IMR-90 (cell line): ENCODE results near the gene RNF213. TPM values are rescaled to one million over a fixed set of nuclear protein-coding genes. Genes with fewer than 3 reads are reported as not detected.

Experiments used
- ATAC-seq: fragments of 200-7000 bp; cut with Tn5 transposase; 2 replicates; pipeline ENCODE4 v1.9.1; 2020; ENCODE audit warnings: low read depth, mild to moderate bottlenecking, moderate library complexity
- BruUV-seq: library from RNA; stranded (reverse); fragments of 400-500 nt; replicated peaks from 2 replicates; lab custom pipeline; 2021; lab: Mats Ljungman, UMichigan
- CTCF ChIA-PET: fragments of 300-600 bp; formaldehyde crosslinking; extraction: SDS; loops from one replicate; lab custom pipeline; 2021; ENCODE audit warnings: antibody characterized with exemption; lab: Yijun Ruan, JAX
- POLR2A ChIA-PET: fragments of 300-600 bp; sonication (Branson Sonifier 250); formaldehyde crosslinking; loops from one replicate; lab custom pipeline; 2022; ENCODE audit warnings: antibody characterized with exemption; ENCODE audit not compliant: unreplicated experiment; lab: Charles Lee
- DNase-seq: peaks from one replicate; pipeline ENCODE4 v3.0.0; 2013
- H2AFZ ChIP-seq: replicated peaks from 2 replicates; pipeline ENCODE3; 2013; ENCODE audit warnings: low read length, mild to moderate bottlenecking; ENCODE audit not compliant: poor library complexity
- H2AK5ac ChIP-seq: 2 replicates; pipeline ENCODE4 v1.6.1; 2013; ENCODE audit warnings: low read depth, low read length, inconsistent platforms
- H2AK9ac ChIP-seq: replicated peaks from 2 replicates; pipeline ENCODE3; 2013; ENCODE audit warnings: mild to moderate bottlenecking, low read depth, low read length, moderate library complexity; ENCODE audit not compliant: poor library complexity
- H2BK120ac ChIP-seq: 2 replicates; pipeline ENCODE4 v1.6.1; 2013; ENCODE audit warnings: low read depth, low read length, inconsistent platforms
- H2BK15ac ChIP-seq: 3 replicates; pipeline ENCODE4 v1.6.1; 2013; ENCODE audit warnings: low read depth, low read length, inconsistent platforms
- H2BK20ac ChIP-seq: 2 replicates; pipeline ENCODE4 v1.6.1; 2013; ENCODE audit warnings: low read depth, mild to moderate bottlenecking, inconsistent platforms, low read length, moderate library complexity
- H2BK5ac ChIP-seq: 2 replicates; pipeline ENCODE4 v1.6.1; 2013; ENCODE audit warnings: mild to moderate bottlenecking, low read depth, low read length, inconsistent platforms; ENCODE audit not compliant: poor library complexity, severe bottlenecking
- H3K14ac ChIP-seq: replicated peaks from 2 replicates; pipeline ENCODE4 v1.6.1; 2013; ENCODE audit warnings: low read depth, low read length, inconsistent platforms
- H3K18ac ChIP-seq: 2 replicates; pipeline ENCODE4 v1.6.1; 2013; ENCODE audit warnings: low read depth, low read length, control low read depth
- H3K23ac ChIP-seq: 2 replicates; pipeline ENCODE4 v1.6.1; 2013; ENCODE audit warnings: low read depth, low read length, inconsistent platforms
- H3K27ac ChIP-seq: 2 replicates; pipeline ENCODE4 v1.5.1; 2013; ENCODE audit warnings: mild to moderate bottlenecking, control low read depth, low read length; ENCODE audit not compliant: insufficient read depth
- H3K27me3 ChIP-seq: 2 replicates; pipeline ENCODE4 v1.6.1; 2013; ENCODE audit warnings: low read length; ENCODE audit not compliant: control insufficient read depth, insufficient read depth
- H3K36me3 ChIP-seq: 2 replicates; pipeline ENCODE4 v1.6.1; 2013; ENCODE audit warnings: low read length, mixed read lengths; ENCODE audit not compliant: control insufficient read depth, insufficient read depth
- H3K4ac ChIP-seq: 2 replicates; pipeline ENCODE4 v1.6.1; 2013; ENCODE audit warnings: low read depth, low read length, inconsistent platforms
- H3K4me1 ChIP-seq: 2 replicates; pipeline ENCODE4 v1.6.1; 2013; ENCODE audit warnings: low read length, mixed read lengths; ENCODE audit not compliant: control insufficient read depth, insufficient read depth
- H3K4me2 ChIP-seq: 2 replicates; pipeline ENCODE4 v1.6.1; 2013; ENCODE audit warnings: low read depth, mild to moderate bottlenecking, control low read depth, low read length, moderate library complexity
- H3K4me3 ChIP-seq: 2 replicates; pipeline ENCODE4 v1.5.1; 2013; ENCODE audit warnings: low read depth, mild to moderate bottlenecking, control low read depth, low read length, moderate library complexity; ENCODE audit not compliant: insufficient read depth
- H3K56ac ChIP-seq: 2 replicates; pipeline ENCODE4 v1.6.1; 2013; ENCODE audit warnings: low read length, inconsistent platforms; ENCODE audit not compliant: insufficient read depth; ENCODE audit errors: extremely low read depth
- H3K79me1 ChIP-seq, 2 experiments: 2 replicates each; pipeline ENCODE4 v1.6.1; 2013; ENCODE audit warnings: low read length in 2 of 2, inconsistent platforms in 1 of 2, low read depth in 1 of 2
- H3K9ac ChIP-seq: 2 replicates; pipeline ENCODE4 v1.6.1; 2013; ENCODE audit warnings: low read depth, low read length, control low read depth
- H3K9me1 ChIP-seq: 2 replicates; pipeline ENCODE4 v1.6.1; 2013; ENCODE audit warnings: low read length, inconsistent platforms; ENCODE audit not compliant: insufficient read depth
- H3K9me3 ChIP-seq: 2 replicates; pipeline ENCODE4 v1.6.1; 2013; ENCODE audit warnings: low read length; ENCODE audit not compliant: control insufficient read depth, insufficient read depth
- H4K20me1 ChIP-seq: 2 replicates; pipeline ENCODE4 v1.6.1; 2013; ENCODE audit warnings: low read length, inconsistent platforms; ENCODE audit not compliant: insufficient read depth
- H4K5ac ChIP-seq: 2 replicates; pipeline ENCODE4 v1.6.1; 2013; ENCODE audit warnings: mild to moderate bottlenecking, low read depth, low read length, control low read depth
- H4K8ac ChIP-seq, 2 experiments: 2 replicates each; pipeline ENCODE4 v1.6.1; 2013; ENCODE audit warnings: low read depth in 2 of 2, low read length in 2 of 2, control low read depth in 1 of 2, inconsistent platforms in 1 of 2
- H4K91ac ChIP-seq: 2 replicates; pipeline ENCODE4 v1.6.1; 2013; ENCODE audit warnings: low read depth, low read length, inconsistent platforms; ENCODE audit not compliant: insufficient read depth
- CEBPB ChIP-seq: IDR thresholded peaks from 2 replicates; pipeline ENCODE4 v1.6.1; 2012; ENCODE audit warnings: low read depth, low read length, improper control_type of control experiment
- NFE2L2 ChIP-seq: fragments of 150-350 bp; IDR thresholded peaks from 2 replicates; pipeline ENCODE4 v1.6.1; 2016; ENCODE audit warnings: low read depth, mild to moderate bottlenecking, low read length
- RAD21 ChIP-seq: IDR thresholded peaks from 2 replicates; pipeline ENCODE4 v1.6.1; 2012; ENCODE audit warnings: low read length, improper control_type of control experiment
- WGBS, 2 experiments: methylation state at CpG; one replicate each; pipeline versions ENCODE4 v1.1.5 to v1.1.7; 2013; ENCODE audit warnings: missing lambda C conversion rate in 2 of 2; ENCODE audit not compliant: insufficient read length in 1 of 2; ENCODE audit errors: extremely low coverage in 2 of 2; 5-methylcytosine and 5-hydroxymethylcytosine counted together
- dilution Hi-C: fragments of 300-500 bp; cut with HindIII; formaldehyde crosslinking; loops from one replicate; pipeline ENCODE4 v1.14.3; 2018; ENCODE audit warnings: low sequenced_read_pairs; ENCODE audit not compliant: unreplicated experiment
- in situ Hi-C: fragments of 300-500 bp; cut with MboI; formaldehyde crosslinking; loops from 3 replicates; pipeline ENCODE4 v1.14.3; 2019; ENCODE audit warnings: low sequenced_read_pairs, inconsistent platforms, mixed read lengths
- intact Hi-C: fragments of 100-400 bp; cut with micrococcal nuclease; formaldehyde crosslinking; loops from 2 replicates; pipeline ENCODE4 v1.10.0; 2022
- polyA plus RNA-seq, 3 experiments: library from polyadenylated mRNA; depleted of rRNA; stranded (reverse); fragments of >200 nt; gene quantifications; 2 replicates each; pipeline ENCODE4 v1.2.3, GENCODE V29; 2012; ENCODE audit warnings: low replicate concordance in 1 of 3
- total RNA-seq: library from RNA; depleted of rRNA; stranded (reverse); fragments of >200 nt; gene quantifications from 2 replicates; pipeline ENCODE4 v1.2.3, GENCODE V29; 2012

Gene RNF213
- total and polyA plus RNA-seq, 2 of the 4 experiments (the other 2 are of a cell fraction): 23.4 to 36.0 TPM

DNA sequence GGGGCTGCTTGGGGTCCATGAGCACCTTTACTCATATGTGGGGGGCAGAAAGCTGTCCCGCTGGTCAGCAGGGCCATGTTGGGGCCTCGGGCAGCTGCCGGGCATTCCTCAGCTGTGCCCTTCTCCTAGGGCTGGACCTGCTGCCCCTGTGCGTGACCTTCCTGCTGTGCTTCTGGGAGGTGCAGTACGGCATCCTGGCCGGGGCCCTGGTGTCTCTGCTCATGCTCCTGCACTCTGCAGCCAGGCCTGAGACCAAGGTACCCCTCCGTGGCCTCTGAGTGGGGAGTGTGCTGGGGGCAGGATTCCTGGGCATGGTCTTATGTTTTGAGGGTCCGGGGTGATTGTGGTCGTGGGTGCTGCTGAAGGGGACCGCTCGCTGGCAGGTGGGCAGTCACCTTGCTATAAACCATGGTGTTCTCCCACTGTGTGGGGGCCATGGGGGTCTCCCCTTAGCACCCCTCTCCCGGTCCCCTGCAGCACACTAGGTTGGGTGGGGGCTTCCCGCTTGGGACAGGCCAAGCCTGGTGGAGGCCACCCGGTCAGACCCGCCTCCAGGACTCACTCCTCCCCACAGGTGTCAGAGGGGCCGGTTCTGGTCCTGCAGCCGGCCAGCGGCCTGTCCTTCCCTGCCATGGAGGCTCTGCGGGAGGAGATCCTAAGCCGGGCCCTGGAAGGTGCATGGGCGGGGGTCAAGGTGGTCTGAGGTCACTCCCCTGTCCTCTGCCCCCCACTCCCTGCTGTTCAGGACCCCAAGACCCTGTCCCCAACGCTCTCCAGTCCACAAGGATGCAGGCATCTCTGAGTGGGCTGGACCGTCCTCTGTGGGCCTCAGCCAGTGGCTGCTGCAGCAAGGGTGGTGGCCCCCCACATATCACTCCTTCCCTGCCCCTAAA, 12.4 kb upstream of the RNF213 start:
- H4K91ac ChIP-seq: no peak overlapping the region
- H3K27ac ChIP-seq: no peak overlapping the region
- H3K23ac ChIP-seq: no peak overlapping the region
- H3K79me1 ChIP-seq: no peaks in the 10 kb centered on the region
- no peak overlapping the region for H2BK20ac ChIP-seq
- no peaks in the 10 kb centered on the region for H3K27me3 ChIP-seq
- WGBS, 2 experiments: 100% methylated on average over 5 of the region's 23 CpGs; no CpG with 5 or more reads in 1 of the 2 experiments
- H3K4me2 ChIP-seq: no peak overlapping the region
- H3K9me3 ChIP-seq: no peaks in the 10 kb centered on the region
- dilution Hi-C loops: no loop called here
- no peak overlapping the region for H2BK120ac ChIP-seq
- ATAC-seq: no peak
- no peak overlapping the region for H4K8ac ChIP-seq
- H4K20me1 ChIP-seq: no peaks in the 10 kb centered on the region
- H3K4me3 ChIP-seq: no peak overlapping the region
- H3K9ac ChIP-seq: no peak overlapping the region
- H3K9me1 ChIP-seq: 0 out of 2 replicates have a peak, but pooled peaks cover 2% of the 10 kb centered on the region
- no peaks in the 10 kb centered on the region for H3K4me1 ChIP-seq
- peaks cover 51% of the 10 kb centered on the region for H3K36me3 ChIP-seq
- no peak overlapping the region for H3K14ac ChIP-seq
- no peak overlapping the region for H4K5ac ChIP-seq
- no peak overlapping the region for H2BK15ac ChIP-seq
- H2BK5ac ChIP-seq: no peak overlapping the region
- intact Hi-C loops: no loop called here
- H2AFZ ChIP-seq: no peak overlapping the region
- H2AK5ac ChIP-seq: no peak overlapping the region
- TF ChIP-seq CEBPB (no peak), NFE2L2 (no peak), RAD21 (no peak)
- H3K56ac ChIP-seq: no peak overlapping the region
- no peak overlapping the region for H3K18ac ChIP-seq
- H2AK9ac ChIP-seq: no peak overlapping the region
- H3K4ac ChIP-seq: no peak overlapping the region
- no peak for DNase-seq
- no TSS peak for BruUV-seq
- POLR2A ChIA-PET: no interaction called here
- CTCF ChIA-PET: no interaction called here
- in situ Hi-C loops: no loop called here
